HG03469 (cell line): ENCODE measurements around the gene MTMR1.

Experiments used
- ATAC-seq: cut with Tn5 transposase; IDR thresholded peaks from one replicate; pipeline ENCODE4 v1.9.1; 2021; ENCODE audit warnings: mild to moderate bottlenecking, moderate library complexity, moderate number of reproducible peaks; ENCODE audit not compliant: unreplicated experiment

MTMR1 gene

DNA sequence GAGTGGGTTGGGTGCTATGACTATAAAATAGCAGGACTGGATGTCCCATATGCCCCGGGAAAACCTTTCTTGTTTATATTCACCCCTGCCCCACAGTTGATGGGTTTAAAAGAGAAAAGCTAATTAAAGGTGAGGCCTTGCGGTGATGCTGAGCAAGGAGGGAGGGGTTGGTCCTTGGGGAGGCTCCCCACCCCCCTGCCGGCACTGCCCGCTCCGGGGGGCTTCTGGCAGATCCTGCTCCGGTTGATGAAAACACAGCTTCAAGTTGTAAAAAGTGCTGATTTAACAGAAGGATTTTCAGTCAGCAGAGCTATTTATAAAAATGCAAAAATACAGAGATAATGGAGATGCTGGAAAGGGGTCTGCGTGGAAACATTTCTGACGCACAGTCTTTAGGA lies 68.6 kb downstream of the MTMR1 start:
- no peak for ATAC-seq

DNA sequence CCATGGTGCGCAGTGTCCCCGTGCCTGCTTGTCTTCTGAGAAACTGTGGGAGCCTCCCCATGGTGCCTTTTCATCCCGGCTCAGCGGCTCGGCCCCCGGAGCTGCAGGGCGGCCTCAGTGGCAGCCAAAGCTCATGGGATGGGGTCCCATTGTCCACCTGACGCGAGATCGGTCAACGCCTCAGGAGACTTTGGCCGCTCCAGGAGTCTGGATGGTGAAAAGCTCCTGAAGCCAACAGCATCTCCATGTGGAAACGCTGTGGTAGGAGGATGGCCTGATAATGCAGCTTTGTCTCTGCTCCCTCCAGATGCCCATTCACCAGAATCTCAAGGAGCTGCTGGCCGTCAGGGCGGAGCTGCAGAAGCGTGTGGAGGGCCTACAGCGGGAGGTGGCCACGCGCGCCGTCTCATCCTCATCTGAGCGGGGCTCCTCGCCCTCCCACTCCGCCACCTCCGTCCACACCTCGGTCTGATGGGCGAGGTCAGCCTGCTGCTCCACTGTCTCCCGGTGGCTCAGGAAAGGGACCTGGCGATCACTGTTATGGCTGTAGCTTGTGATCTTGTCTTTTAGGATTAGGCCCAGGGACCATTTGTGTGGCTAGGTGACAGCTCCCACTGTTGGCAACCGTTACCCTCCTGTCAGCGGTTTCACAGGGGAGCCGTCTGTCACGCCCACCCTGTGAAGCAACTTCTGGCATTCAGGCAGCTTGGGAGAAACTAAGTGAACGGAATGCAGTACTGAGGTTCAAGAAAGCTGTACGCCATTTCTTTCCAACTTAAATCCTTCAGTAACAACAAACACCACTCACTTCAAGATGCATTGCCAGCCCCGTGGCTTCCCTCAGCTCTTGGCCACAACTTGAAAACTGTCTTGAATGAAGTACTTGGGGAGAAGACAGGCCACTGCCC lies 69.3 kb downstream of the MTMR1 start:
- ATAC-seq: no peak

DNA sequence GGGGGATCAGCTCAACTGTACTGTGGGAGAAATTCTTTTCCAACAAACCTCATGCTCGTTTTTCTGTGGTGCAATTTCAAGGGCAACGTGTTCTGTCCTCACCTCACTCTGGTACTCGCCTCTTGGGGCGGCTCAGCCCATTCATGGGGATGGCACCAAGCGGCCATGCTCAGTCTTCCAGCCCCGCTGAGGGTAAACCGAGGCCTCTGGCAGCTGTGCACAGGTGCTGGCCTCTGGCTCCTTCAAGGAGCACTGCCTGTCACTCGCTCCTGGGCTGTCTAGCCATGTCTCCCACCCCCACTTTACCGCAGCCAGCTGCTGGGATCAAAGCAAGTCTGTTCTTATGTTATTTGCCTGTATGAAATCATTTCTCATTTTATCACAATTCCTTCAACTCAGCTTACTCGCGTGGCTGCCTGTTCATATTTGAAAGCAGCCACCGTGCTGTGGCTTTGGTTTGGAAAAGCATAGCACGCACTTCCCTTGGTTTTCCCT lies 70.2 kb downstream of the MTMR1 start:
- ATAC-seq: no peak

DNA sequence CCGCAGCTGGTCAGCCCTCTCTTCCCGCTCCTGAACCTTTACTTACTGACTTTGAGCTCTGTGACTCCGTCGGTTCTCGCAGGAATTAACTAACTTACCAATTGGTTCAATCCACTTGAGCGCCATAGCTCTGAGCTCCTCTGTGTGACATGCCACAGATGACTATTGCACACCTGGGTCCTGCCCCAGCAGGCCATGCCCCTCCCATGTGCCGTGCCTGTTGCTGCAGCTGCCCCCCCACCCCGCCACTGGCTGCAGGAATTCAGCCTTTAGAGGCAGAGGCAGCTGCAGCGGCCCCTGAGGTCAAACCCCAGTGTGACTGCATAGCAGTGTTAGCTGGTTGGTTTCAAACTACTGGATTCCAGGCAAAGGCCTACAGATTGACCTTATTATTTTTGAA lies 70.6 kb downstream of the MTMR1 start:
- ATAC-seq: no peak

DNA sequence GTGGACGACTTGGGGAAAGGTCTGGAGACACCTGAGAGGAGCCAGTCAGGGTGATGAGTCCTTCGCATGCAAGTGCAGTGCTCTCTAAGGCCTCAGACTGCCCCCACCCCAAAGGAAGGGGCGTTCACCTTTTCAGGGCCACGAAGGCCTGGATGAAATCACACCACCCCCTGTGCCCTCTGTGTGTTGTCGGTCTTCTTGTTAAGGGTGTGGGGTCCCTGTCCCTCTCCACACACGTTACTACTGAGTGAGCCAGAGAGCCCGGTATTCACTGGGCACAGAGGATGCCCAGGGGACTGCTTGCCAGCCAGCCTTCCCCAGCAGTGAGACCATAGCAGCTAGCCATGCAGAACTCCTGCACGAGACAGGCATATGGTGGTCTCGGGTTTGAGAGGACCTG lies 72.0 kb downstream of the MTMR1 start:
- ATAC-seq: no peak

DNA sequence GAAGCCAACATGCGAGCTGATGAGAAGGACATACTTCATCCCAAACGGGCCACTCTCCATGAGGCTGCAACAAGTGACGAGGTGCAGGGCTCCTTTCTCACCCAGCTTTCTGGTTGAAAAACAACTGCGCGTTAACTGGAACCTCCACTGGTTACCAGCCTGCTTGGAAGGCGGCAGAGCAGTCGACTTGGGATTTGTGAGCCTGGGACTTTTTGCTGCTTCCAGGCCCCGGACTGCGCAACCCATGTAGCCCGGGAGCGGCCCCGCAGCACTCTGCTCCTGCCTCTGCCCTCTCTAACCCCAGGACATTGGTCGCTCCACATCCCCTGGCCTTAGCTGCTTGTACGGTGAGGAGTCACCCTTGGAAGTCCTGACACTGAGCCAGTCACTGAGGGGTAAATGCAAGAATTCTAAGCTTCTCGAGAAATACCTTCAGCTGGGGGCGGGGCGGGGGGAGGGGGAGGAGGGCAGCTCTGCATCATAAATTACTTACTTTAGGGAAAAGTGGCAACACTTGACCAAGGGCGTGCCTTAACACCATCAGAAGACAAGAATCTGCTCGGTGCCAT lies 72.7 kb downstream of the MTMR1 start:
- ATAC-seq: no peak

DNA sequence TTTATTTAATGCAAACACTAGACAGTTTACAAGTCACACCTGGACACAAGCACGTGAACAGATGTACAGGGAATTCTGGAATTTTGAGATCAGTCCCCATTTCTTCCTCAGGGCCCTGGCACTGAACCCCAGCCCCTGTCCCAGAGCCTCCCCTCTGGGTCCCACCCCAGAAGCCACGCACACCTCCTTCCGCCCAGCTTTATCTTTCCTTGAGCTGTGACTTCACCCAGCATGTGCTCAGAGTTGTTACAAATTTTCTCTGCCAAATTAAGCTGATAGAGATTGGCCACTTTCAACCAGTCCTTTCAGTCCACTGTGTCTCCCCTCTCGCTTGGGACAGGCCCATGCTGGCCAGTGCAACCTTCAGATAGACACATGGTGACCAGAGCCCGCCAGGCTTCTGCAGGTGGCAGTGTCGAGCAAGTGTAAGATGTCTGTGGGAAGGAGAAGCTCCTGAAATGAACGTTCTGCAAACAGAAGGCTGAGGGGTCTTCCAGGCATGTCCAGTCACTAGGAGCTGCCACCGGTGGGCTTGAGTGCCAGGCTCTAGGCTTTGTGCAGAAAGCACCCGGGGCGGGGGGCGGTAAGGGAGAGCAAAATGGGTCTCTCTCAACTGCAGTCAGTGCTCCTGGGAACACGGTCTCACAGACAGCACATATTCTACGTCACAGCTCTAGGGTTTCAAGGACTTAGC lies 73.3 kb downstream of the MTMR1 start:
- ATAC-seq: no peak

DNA sequence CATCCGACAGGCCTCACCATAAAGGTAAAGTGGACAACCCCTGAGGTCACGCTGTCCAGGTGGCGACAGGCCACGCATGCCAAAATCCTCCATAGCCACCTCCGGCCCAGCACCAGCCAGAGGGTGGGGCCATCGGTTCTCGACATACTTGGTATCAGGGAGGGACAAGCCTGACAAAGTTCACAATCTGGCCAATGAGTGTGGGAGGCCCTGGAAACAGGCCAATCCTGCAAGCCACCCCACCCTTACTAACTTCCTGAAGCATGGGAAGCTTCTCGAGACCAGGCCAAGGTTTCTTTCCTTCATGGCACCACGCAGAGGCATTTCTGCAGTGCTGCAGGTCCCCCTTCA lies 73.8 kb downstream of the MTMR1 start:
- no peak for ATAC-seq

DNA sequence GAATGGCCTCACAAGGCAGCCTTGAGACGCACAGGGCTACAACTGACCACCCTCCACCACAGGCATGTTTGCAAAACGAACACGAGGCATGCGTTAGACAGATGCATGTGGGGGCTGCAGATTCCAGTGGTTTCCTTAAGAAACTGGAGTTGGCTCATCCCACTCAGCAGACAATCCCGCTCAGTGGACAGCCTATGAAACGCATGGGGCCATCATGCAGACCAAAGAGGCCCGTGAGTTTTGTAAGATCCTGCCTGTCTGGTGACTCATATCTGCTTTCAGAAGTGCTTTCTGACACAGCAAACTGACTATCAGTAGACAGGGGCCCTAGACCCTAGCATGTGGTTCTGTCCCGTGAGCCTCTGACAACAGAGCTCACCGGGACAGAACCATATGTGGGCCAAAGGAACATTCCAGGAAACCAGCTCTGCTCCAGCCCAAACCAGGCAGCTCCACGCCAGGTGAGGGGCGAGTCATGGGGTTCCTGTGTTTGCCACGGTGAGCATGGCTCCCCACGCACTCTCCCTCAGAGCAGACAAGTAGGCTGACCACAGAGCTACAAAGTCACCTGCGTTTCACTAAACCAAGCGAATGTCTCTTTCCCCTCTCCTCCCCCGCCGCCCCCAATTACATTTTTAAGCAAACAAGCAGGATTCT lies 74.4 kb downstream of the MTMR1 start:
- no peak for ATAC-seq

DNA sequence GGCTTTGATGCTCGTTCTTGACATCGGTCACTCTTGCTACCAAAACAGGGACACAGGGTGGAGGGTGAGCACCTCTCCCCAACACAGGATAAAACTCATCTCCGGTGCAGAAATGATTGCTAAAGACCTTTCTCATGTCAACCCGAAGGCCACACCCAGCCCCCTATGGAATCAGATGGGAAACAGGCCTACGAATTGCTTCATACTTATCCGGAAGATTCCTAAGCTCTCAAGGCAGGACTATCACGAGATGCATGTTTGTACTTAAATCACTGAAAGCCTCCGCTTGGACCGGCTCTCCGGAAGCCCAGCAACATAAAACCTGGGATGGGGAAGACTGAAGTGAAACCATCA lies 74.9 kb downstream of the MTMR1 start:
- no peak for ATAC-seq

DNA sequence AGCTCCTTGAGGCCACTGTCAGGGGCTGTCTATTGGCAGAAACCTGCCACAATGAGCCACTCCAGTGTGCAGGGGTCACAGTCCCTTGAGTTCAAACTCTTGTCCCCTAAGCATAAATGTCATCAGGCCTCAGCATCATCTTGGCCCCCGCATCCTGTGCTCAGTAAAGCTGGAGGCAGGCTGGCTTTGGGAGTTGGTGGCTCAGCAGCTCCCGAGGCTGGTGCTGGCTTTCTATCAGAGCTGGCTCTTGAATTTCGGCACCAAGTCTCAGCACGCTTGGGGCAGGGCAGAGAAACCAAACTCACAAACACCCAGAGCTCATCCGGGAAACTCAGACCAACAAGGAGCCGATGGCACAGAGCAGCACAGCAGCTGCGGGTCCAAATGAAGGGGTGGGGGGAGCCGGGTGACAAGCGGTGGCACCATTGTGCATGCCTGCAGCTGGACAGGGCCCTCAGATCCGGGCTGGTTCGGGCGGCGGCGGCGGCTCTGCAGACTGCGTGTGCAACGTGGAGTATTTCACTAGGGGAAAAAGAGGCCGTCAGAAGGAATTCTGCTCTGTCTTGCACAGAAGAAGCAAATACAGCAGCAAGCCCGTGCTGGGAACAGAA lies 75.5 kb downstream of the MTMR1 start:
- no peak for ATAC-seq

DNA sequence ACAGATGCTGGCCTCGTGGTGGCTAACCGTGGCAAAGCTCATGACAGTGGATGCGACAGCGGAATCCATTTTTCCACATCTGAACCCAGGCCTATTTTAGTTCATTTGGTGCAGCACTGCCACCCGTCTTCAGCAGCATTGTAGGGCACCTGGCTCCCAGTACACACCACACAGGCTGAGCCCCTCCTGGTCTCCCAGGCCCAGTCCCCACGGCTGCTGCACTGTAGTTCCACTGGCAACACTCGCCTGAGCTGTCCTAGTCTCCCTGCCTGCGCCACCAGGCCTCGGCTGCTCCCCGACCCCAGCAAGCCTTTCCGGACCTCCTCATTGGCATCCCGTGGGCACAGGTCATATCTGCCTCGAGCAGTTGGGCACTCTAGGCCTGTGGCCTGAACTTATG lies 76.2 kb downstream of the MTMR1 start:
- ATAC-seq: no peak

DNA sequence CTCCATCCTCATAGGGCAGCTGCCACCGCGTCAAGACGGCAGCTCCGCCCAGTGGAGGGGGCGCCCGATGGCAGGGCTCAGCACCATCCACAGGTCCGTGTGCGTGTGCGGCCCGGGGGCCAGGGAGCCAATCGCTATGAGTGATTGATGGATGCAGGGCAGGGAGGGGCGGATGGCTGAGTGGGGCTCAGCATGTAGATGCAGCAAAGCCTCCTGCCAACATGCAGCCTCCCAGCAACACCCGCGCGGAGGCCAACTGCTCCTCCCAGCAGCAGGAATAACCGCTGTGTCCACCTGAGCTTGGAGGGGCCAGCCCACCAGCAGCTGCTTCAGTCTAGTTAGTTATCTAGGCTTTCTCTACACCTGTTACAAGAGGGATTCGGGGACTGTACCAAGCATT lies 77.4 kb downstream of the MTMR1 start:
- ATAC-seq: no peak

DNA sequence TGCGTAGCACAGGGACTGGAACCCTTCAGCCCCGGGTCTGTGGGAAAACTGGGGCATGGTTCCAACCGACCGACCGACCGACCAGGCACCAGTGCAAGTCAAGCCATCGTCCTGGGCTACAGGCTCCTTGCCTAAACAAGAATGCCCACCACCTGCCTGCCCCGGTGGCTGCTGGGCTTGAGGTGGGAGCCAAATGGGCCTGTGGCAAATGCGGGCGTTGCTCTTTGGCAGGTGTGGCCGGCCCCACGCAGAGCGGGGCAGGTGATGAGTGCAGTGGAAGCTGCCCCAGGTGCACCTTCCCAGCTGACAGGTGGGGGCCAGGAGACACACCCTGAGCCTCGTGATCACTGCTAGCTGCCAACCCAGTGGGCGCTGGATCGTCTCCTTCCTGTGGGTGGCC lies 77.9 kb downstream of the MTMR1 start:
- ATAC-seq: no peak

DNA sequence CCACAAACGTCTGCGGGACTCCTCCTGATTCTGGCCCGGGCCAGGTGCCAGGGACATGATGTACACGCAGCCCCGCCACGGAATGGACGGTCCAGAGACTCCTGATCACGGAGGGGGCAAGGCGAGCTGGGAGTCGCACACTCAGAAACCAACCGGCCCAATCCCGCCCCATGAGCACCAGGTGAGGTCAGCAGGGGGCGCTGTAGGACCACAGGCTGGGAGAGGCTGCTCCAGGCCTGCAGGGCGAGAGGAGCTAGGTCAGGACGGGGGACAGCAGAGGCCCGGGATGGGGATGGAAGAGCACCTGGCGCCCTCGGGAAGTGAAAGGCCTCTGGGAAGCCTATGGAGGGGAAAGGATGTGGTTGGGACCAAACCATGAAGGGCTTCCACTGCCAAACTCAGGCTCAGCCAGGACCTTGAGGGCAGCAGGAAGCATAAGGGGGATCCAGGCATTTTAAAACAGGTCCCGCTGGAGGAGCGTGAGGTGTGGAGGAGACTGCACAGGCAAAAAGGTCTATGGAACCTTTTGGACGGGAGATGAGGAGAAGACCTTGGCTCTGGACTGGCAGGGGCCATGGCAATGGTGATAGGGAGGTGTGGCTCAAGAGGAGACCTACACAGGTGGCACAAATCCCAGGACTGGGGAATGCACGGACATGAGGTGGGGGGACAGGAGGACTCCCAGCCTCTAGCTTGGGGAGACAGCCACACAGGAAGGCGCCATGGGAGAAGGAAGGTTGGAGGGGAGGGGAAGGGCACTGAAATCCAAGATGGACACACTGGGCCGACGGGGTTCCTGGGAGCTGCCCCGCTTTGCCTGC lies 79.2 kb downstream of the MTMR1 start:
- no peak for ATAC-seq

DNA sequence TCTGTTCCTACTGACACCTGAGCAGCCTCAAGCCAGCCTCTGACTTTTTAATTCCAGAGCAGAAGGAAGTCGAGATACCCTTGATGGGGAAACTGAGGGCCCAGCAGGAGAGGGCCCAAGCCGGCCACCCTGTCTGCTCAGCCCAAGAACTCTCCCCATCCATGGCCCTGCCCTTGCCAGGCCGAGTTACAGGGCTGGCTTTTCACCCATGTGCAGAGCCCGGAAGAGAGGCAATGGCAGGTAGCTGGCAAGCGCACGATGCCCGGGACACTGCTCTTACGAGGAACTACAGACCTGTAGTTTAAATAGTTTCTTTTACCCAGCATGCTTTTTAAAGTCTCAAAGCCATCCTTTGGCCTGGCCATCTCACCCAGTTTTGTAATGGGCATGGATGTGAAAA lies 79.9 kb downstream of the MTMR1 start:
- ATAC-seq: no peak

DNA sequence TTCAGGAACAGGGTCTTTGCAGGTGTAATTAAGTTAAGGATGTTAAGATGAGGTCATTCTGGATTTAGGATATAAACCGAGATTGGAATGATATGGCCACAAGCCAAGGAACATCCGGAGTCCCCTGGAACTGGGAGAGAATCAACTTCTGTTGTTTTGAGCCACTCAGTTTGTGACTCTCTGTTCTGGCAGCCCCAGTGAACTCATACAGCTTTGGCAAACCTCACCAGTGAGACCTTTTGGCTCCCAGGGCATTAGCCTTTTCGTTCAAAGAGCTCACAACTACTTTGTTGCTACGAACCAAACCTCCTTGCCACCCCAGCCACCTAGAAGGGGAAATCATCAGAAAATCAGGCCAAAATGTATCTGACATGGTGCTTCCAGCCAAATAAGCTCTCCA lies 80.4 kb downstream of the MTMR1 start:
- ATAC-seq: no peak

DNA sequence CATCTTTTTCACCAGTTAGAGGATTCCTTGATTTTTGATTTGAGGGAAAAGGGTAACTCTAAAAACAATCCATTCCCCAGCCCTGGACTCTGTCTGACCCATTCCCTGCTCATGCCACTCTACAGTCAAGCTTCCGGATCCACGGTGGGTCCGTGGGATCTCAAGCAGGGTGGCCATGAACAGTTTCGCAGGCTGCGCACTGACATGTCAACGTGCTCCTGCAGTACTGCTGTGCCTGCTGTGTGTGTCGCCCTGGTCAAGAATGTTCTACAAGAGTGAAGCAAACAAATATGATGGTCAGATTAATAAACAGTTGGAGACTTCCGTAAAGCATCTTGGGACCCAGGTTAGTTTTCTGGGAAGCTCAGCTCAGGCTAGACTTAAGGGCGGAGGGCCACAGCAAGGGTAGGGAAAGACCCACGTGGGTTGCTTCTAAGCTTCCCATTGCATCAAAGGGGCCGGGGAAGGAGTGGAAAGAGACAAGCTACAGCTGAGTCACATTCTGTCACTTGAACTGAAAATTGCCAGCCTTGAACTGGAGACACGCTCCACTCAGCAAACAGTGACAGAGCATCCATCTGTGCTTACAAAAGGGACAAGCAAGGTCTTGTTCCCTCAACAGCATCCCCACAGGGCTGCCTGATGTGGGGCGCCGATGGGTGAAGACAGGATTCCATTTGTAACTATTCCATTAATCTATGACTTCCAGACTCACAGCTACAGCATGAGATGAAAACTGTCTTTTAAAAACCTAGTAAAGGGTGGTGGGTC lies 81.8 kb downstream of the MTMR1 start:
- ATAC-seq: no peak

DNA sequence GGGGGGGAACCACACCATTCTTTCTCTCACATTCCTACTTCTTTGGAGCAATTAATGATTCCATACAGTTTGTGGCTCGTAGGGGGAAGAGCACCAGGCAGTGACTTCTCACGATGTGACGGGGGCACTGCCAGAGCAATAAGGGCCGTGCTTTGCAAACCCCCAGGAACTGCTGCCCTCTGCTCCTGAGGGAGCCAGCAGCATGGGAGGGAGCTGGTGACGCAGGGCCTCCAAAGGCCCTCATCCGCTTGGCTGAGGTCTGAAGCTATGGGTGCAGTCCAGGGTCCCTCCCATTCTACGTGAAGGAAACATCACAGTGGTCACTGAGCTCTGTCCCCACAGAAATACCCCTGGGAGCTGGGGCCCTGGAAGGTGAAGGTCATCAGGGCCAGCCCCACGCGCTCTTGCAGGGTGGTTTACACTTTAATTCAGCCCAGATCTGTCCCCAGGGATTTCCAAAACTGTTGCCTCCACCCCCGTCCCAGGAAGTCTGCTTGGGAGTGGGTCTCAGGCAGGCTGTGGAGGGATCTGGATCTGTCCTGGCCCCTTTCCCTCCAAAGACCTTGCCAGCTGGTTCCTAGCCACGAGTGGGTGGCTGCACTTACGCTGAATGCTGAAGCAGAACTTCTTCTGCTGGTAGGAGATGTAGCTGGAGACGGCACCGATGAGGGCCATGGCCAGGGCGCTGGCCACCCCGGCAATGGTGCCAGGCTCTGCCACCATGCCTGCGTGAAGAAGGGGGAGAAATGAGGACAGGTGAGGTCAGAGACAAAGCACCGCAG lies 82.6 kb downstream of the MTMR1 start:
- no peak for ATAC-seq
